ENCODE results near the gene APLF.
A peak's percentile ranks its signal among the peaks of the same experiment; 100 is the strongest.

The APLF gene

GRCh38 chr2:68467077-68467960 lies at the start of gene APLF, which contains the start of gene FBXO48:
Gene APLF, plus strand, starts transcription at chr2:68467585. Its CDS starts 147 bp downstream, at chr2:68467732.
Gene FBXO48, minus strand, starts transcription at chr2:68467294. Its CDS starts 2,149 bp downstream, at chr2:68465145.
- peak; percentile 93 to 96 for DNase-seq

GRCh38 chr2:68417926-68418325 lies 49.5 kb upstream of the APLF start:
- no peak for DNase-seq

GRCh38 chr2:68418419-68418818 lies 49.0 kb upstream of the APLF start:
- no peak for DNase-seq

GRCh38 chr2:68418855-68419254 lies 48.5 kb upstream of the APLF start:
- no peak for DNase-seq

GRCh38 chr2:68420254-68420910 lies 47.0 kb upstream of the APLF start:
- DNase-seq = no peak

- no peak for DNase-seq
Measured at GRCh38 chr2:68423966-68424650, 43.3 kb upstream of the APLF start.

GRCh38 chr2:68425503-68425902 lies 41.9 kb upstream of the APLF start:
- DNase-seq = no peak

GRCh38 chr2:68426446-68426845 lies 40.9 kb upstream of the APLF start:
- DNase-seq = no peak

- DNase-seq = no peak
Measured at GRCh38 chr2:68426848-68427579, 40.4 kb upstream of the APLF start.

GRCh38 chr2:68428126-68428525 lies 39.3 kb upstream of the APLF start:
- no peak for DNase-seq

- DNase-seq = no peak
Measured at GRCh38 chr2:68428746-68429145, 38.6 kb upstream of the APLF start.

- DNase-seq = no peak
Measured at GRCh38 chr2:68429311-68429826, 38.0 kb upstream of the APLF start.

- no peak for DNase-seq
Measured at GRCh38 chr2:68431316-68431972, 35.9 kb upstream of the APLF start.

- DNase-seq = no peak
Measured at GRCh38 chr2:68432696-68433658, 34.4 kb upstream of the APLF start.

- no peak for DNase-seq
Measured at GRCh38 chr2:68434981-68435380, 32.4 kb upstream of the APLF start.

- no peak for DNase-seq
Measured at GRCh38 chr2:68435615-68436014, 31.8 kb upstream of the APLF start.

- DNase-seq = no peak
Measured at GRCh38 chr2:68436270-68436669, 31.1 kb upstream of the APLF start.

- no peak for DNase-seq
Measured at GRCh38 chr2:68438455-68439303, 28.7 kb upstream of the APLF start.

- DNase-seq = peak; percentile 70
Measured at GRCh38 chr2:68441179-68441993, 26.0 kb upstream of the APLF start.
